Activated CD4-positive, CD25-positive, alpha-beta regulatory T cell treated with anti-CD3 and anti-CD28 coated beads, Interleukin-2, amount 50 U/mL, for 72 hours (primary cell): ENCODE data around the gene ADRB1.

Experiments used
- DNase-seq: peaks from one replicate; pipeline ENCODE4 v3.0.0; 2021

Gene ADRB1

DNA sequence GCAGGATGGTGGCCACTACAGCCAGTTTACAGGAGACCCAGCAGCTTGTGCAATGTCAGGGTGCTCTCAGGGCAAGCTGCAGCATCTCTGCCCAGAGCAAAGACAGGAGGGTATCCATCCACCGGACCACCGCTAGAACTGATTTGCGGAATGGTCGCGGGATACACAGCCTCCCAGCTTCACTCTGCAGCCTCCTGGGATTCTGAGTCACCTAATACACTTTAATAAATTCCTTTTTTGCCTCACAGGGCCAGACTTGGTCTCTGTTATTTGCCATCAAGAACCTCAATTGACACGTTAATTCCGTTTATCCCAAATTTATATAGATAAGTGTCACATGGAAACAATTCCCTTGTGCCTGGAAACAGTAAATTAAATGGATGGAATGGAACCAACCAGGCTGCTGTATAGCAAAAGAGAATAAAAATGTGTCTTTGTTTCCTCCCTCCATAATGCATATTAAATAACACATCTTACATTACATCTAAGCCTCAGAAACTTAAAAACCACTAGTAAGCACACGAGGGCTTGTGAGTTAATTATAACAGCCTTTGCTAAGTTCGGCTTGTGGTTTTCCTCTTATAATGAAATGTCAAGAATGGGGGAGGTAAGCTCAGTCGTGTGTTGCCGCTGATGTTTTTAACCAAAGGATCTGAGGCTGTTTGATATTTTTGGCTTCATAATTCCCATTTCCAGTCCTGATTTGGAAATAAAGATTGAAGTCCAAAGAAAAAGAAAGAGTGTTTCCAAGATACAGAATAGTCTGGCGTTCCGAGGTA, 52.1 kb downstream of the ADRB1 start:
- DNase-seq = no peak
